Measurements from ENCODE around the gene TEX38. TPM values are rescaled to one million over a fixed set of nuclear protein-coding genes. Genes with fewer than 3 reads are reported as not detected.
"Not testable (repeated sequence)": the region's sequence is repeated elsewhere in the genome, so short reads cannot be mapped to it uniquely, and the experiment has no call there.

TEX38 gene
- total RNA-seq, 1 donor from 2014 or later: not detected

GRCh38 chr1:46654698-46655097 is 17.0 kb upstream of the TEX38 start:
- DNase-seq (ENCODE audit: low spot score): not testable (repeated sequence)

GRCh38 chr1:46655848-46656247 is 15.8 kb upstream of the TEX38 start:
- DNase-seq (ENCODE audit: low spot score): no peak

- no peak for DNase-seq (ENCODE audit: low spot score)
Measured at GRCh38 chr1:46656643-46657042, 15.0 kb upstream of the TEX38 start.

GRCh38 chr1:46657775-46658174 is 13.9 kb upstream of the TEX38 start:
- no peak for DNase-seq (ENCODE audit: low spot score)

- DNase-seq (ENCODE audit: low spot score): no peak
Measured at GRCh38 chr1:46659307-46659870, 12.3 kb upstream of the TEX38 start.

GRCh38 chr1:46660116-46660515 is 11.5 kb upstream of the TEX38 start:
- DNase-seq (ENCODE audit: low spot score): not testable (repeated sequence)

GRCh38 chr1:46662919-46663318 is 8.7 kb upstream of the TEX38 start:
- not testable (repeated sequence) for DNase-seq (ENCODE audit: low spot score)

GRCh38 chr1:46665983-46666382 is 5.7 kb upstream of the TEX38 start:
- no peak for DNase-seq (ENCODE audit: low spot score)

- DNase-seq (ENCODE audit: low spot score): no peak
Measured at GRCh38 chr1:46667782-46668760, 3.6 kb upstream of the TEX38 start, which contains the start of gene ATPAF1. ATPAF1 (minus strand) TSS chr1:46668364; CDS start chr1:46668322, 42 bp downstream.

- no peak for DNase-seq (ENCODE audit: low spot score)
Measured at GRCh38 chr1:46670134-46670533, 1.5 kb upstream of the TEX38 start.

- no peak for DNase-seq (ENCODE audit: low spot score)
Measured at GRCh38 chr1:46672696-46673095, 1.0 kb downstream of the TEX38 start.

GRCh38 chr1:46673749-46674182 is 2.1 kb downstream of the TEX38 start:
- no peak for DNase-seq (ENCODE audit: low spot score)

- DNase-seq (ENCODE audit: low spot score): no peak
Measured at GRCh38 chr1:46675549-46676314, 4.1 kb downstream of the TEX38 start.

- DNase-seq (ENCODE audit: low spot score): no peak
Measured at GRCh38 chr1:46676531-46676930, 4.9 kb downstream of the TEX38 start.

- DNase-seq (ENCODE audit: low spot score): no peak
Measured at GRCh38 chr1:46677339-46677738, 5.7 kb downstream of the TEX38 start.

- DNase-seq (ENCODE audit: low spot score): no peak
Measured at GRCh38 chr1:46679789-46680573, 8.3 kb downstream of the TEX38 start.

GRCh38 chr1:46681333-46682034 is 9.8 kb downstream of the TEX38 start:
- no peak for DNase-seq (ENCODE audit: low spot score)

- DNase-seq (ENCODE audit: low spot score): no peak
Measured at GRCh38 chr1:46682064-46682463, 10.4 kb downstream of the TEX38 start.

GRCh38 chr1:46684670-46685069 is 13.0 kb downstream of the TEX38 start:
- DNase-seq (ENCODE audit: low spot score): no peak

- DNase-seq (ENCODE audit: low spot score): no peak
Measured at GRCh38 chr1:46686255-46686654, 14.6 kb downstream of the TEX38 start.
